ENCODE results near the gene NEBL.

The NEBL gene

GRCh38 chr10:20890009-20890408, 7.1 kb downstream of the NEBL start:
- H3K27ac ChIP-seq = peak overlapping the region; percentile 45; the same call in 1 of the 2 replicates
- TF ChIP-seq CTCF (conservative IDR thresholded peaks at IDR 0.05) = no peak
- TF ChIP-seq ZFX (IDR thresholded peaks at IDR 0.05) = no peak

- peak overlapping the region; percentile 35; the same call in 1 of the 2 replicates for H3K27ac ChIP-seq
- TF ChIP-seq CTCF (conservative IDR thresholded peaks at IDR 0.05) (peak; percentile 35), ZFX (IDR thresholded peaks at IDR 0.05) (no peak)
These were observed 8.3 kb downstream of the NEBL start for GRCh38 chr10:20888620-20889330.

GRCh38 chr10:20887706-20888555, 9.2 kb downstream of the NEBL start:
- TF ChIP-seq CTCF (conservative IDR thresholded peaks at IDR 0.05) = no peak
- no peak for TF ChIP-seq ZFX (IDR thresholded peaks at IDR 0.05)

GRCh38 chr10:20885678-20886077, 11.4 kb downstream of the NEBL start:
- no peak for TF ChIP-seq ZFX (IDR thresholded peaks at IDR 0.05)
- no peak for TF ChIP-seq CTCF (conservative IDR thresholded peaks at IDR 0.05)
- no peak overlapping the region for H3K27ac ChIP-seq

More at GRCh38 chr10:20887706-20888555, 9.2 kb downstream of the NEBL start:
- H3K27ac ChIP-seq = peak overlapping the region; percentile 57

GRCh38 chr10:20883552-20883951, 13.6 kb downstream of the NEBL start:
- H3K27ac ChIP-seq = no peak overlapping the region
- TF ChIP-seq CTCF (conservative IDR thresholded peaks at IDR 0.05) (no peak), ZFX (IDR thresholded peaks at IDR 0.05) (no peak)

- no peak for TF ChIP-seq ZFX (IDR thresholded peaks at IDR 0.05)
- no peak for TF ChIP-seq CTCF (conservative IDR thresholded peaks at IDR 0.05)
- no peak overlapping the region for H3K27ac ChIP-seq
These were observed 15.0 kb downstream of the NEBL start for GRCh38 chr10:20882091-20882490.

- TF ChIP-seq ZFX (IDR thresholded peaks at IDR 0.05) (no peak), CTCF (conservative IDR thresholded peaks at IDR 0.05) (no peak)
- H3K27ac ChIP-seq = no peak overlapping the region
These were observed 18.0 kb downstream of the NEBL start for GRCh38 chr10:20879136-20879535.
